SK-N-MC (cell line): ENCODE data around the gene FANCG.

Experiments used
- DNase-seq: peaks from one replicate; pipeline ENCODE4 v3.0.0-alpha.2; 2011; ENCODE audit warnings: low read depth, low spot score
- H3K27ac ChIP-seq: fragments of 200-600 bp; sonication (generic); 2 replicates; pipeline ENCODE4 v1.5.1; 2016; ENCODE audit warnings: mixed run types
- H3K36me3 ChIP-seq: fragments of 200-600 bp; sonication (generic); 2 replicates; pipeline ENCODE4 v1.6.1; 2017; ENCODE audit warnings: antibody characterized with exemption, low read length, mixed read lengths; ENCODE audit not compliant: insufficient read depth
- H3K4me3 ChIP-seq: fragments of 200-600 bp; sonication (generic); 2 replicates; pipeline ENCODE4 v1.5.1; 2016
- H3K9ac ChIP-seq: fragments of 200-600 bp; sonication (generic); 2 replicates; pipeline ENCODE4 v1.8.0; 2017; ENCODE audit warnings: mixed run types, mixed read lengths; ENCODE audit not compliant: insufficient read length
- H3K9me3 ChIP-seq: fragments of 200-600 bp; sonication (generic); 2 replicates; pipeline ENCODE4 v1.6.1; 2017; ENCODE audit warnings: low read depth, mild to moderate bottlenecking, antibody characterized with exemption, low read length, moderate library complexity, mixed read lengths
- EZH2 ChIP-seq: fragments of 200-600 bp; sonication (generic); IDR thresholded peaks from one replicate; pipeline ENCODE4 v1.6.1; 2017; ENCODE audit warnings: antibody characterized with exemption
- FOXP2 ChIP-seq: optimal IDR thresholded peaks from 2 replicates; pipeline ENCODE3; 2011; ENCODE audit warnings: mild to moderate bottlenecking, moderate library complexity; ENCODE audit not compliant: insufficient read depth; ENCODE audit errors: extremely low read length, control extremely low read depth
- POLR2AphosphoS5 ChIP-seq: IDR thresholded peaks from 2 replicates; pipeline ENCODE4 v1.6.1; 2012; ENCODE audit warnings: mild to moderate bottlenecking, low read depth, low read length, borderline replicate concordance

FANCG gene

GRCh38 chr9:35056571-35057270, 23.0 kb downstream of the FANCG start:
- Histone ChIP-seq H3K27ac (no peak overlapping the region), H3K36me3 (peaks cover 89% of the 10 kb centered on the region), H3K4me3 (no peak overlapping the region), H3K9ac (no peak overlapping the region), H3K9me3 (no peaks in the 10 kb centered on the region)
- no peak for TF ChIP-seq FOXP2
- TF ChIP-seq EZH2, result no peak
- no peak for TF ChIP-seq POLR2AphosphoS5
- DNase-seq, result no peak

GRCh38 chr9:35054871-35055644, 24.7 kb downstream of the FANCG start:
- Histone ChIP-seq H3K9me3 (no peaks in the 10 kb centered on the region), H3K9ac (no peak overlapping the region), H3K27ac (no peak overlapping the region), H3K36me3 (peaks cover 85% of the 10 kb centered on the region), H3K4me3 (no peak overlapping the region)
- TF ChIP-seq POLR2AphosphoS5, result no peak
- TF ChIP-seq EZH2, result no peak
- no peak for TF ChIP-seq FOXP2
- no peak for DNase-seq

- Histone ChIP-seq H3K36me3 (peaks cover 78% of the 10 kb centered on the region), H3K27ac (no peak overlapping the region), H3K4me3 (no peak overlapping the region), H3K9ac (no peak overlapping the region), H3K9me3 (no peaks in the 10 kb centered on the region)
- DNase-seq, result no peak
- no peak for TF ChIP-seq FOXP2
- TF ChIP-seq EZH2, result no peak
- peak; percentile 16 for TF ChIP-seq POLR2AphosphoS5
Observed at GRCh38 chr9:35054185-35054835, 25.4 kb downstream of the FANCG start.

- no peak overlapping the region for H3K27ac ChIP-seq
- TF ChIP-seq POLR2AphosphoS5, result no peak
- no peak for DNase-seq
- H3K4me3 ChIP-seq, result no peak overlapping the region
- no peak overlapping the region for H3K9ac ChIP-seq
- H3K9me3 ChIP-seq, result no peaks in the 10 kb centered on the region
- peaks cover 48% of the 10 kb centered on the region for H3K36me3 ChIP-seq
Observed at GRCh38 chr9:35051069-35051967, 28.4 kb downstream of the FANCG start.

- Histone ChIP-seq H3K9ac (no peak overlapping the region), H3K9me3 (no peaks in the 10 kb centered on the region), H3K36me3 (peaks cover 24% of the 10 kb centered on the region), H3K27ac (no peak overlapping the region), H3K4me3 (no peak overlapping the region)
- no peak for DNase-seq
- TF ChIP-seq FOXP2, result no peak
- TF ChIP-seq POLR2AphosphoS5, result no peak
- no peak for TF ChIP-seq EZH2
Observed at GRCh38 chr9:35048511-35048910, 31.2 kb downstream of the FANCG start.

- Histone ChIP-seq H3K4me3 (no peak overlapping the region), H3K36me3 (no peaks in the 10 kb centered on the region), H3K27ac (no peak overlapping the region), H3K9me3 (no peaks in the 10 kb centered on the region), H3K9ac (no peak overlapping the region)
- no peak for DNase-seq
- no peak for TF ChIP-seq EZH2
- TF ChIP-seq POLR2AphosphoS5, result no peak
- TF ChIP-seq FOXP2, result no peak
Observed at GRCh38 chr9:35044071-35044470, 35.7 kb downstream of the FANCG start.

GRCh38 chr9:35042891-35043545, 36.7 kb downstream of the FANCG start:
- no peaks in the 10 kb centered on the region for H3K36me3 ChIP-seq
- no peak overlapping the region for H3K4me3 ChIP-seq
- no peak for DNase-seq
- H3K27ac ChIP-seq, result no peak overlapping the region
- H3K9ac ChIP-seq, result no peak overlapping the region
- TF ChIP-seq EZH2, result no peak
- no peak for TF ChIP-seq POLR2AphosphoS5
- TF ChIP-seq FOXP2, result no peak
- no peaks in the 10 kb centered on the region for H3K9me3 ChIP-seq
